GM12878 (cell line): Measurements from ENCODE around the gene MBD6. TPM values are rescaled to one million over a fixed set of nuclear protein-coding genes. Genes with fewer than 3 reads are reported as not detected.

Experiments used
- ATAC-seq: fragments of 200-7000 bp; cut with Tn5 transposase; 3 replicates; pipeline ENCODE4 v1.9.1; 2020; ENCODE audit warnings: mild to moderate bottlenecking, moderate library complexity
- BruUV-seq: library from RNA; stranded (reverse); fragments of 400-500 nt; replicated peaks from 2 replicates; lab custom pipeline; 2021; lab: Mats Ljungman, UMichigan
- CTCF ChIA-PET: fragments of 300-600 bp; sonication (Branson Sonifier 250); formaldehyde crosslinking; extraction: SDS; loops from one replicate; lab custom pipeline; 2021; ENCODE audit warnings: inconsistent platforms; lab: Yijun Ruan, JAX
- POLR2A ChIA-PET: fragments of 350-600 bp; formaldehyde crosslinking; extraction: SDS; loops from one replicate; lab custom pipeline; 2021; ENCODE audit warnings: inconsistent platforms; lab: Charles Lee
- RAD21 ChIA-PET: fragments of 300-600 bp; sonication (Branson Sonifier 250); formaldehyde crosslinking; loops from one replicate; lab custom pipeline; 2023; ENCODE audit warnings: antibody characterized with exemption; ENCODE audit not compliant: unreplicated experiment; lab: Charles Lee
- SMC1A ChIA-PET: fragments of 300-600 bp; sonication (Branson Sonifier 250); formaldehyde crosslinking; loops from one replicate; lab custom pipeline; 2023; ENCODE audit not compliant: unreplicated experiment, uncharacterized antibody; lab: Charles Lee
- DNase-seq: peaks from one replicate; pipeline ENCODE4 v3.0.0-alpha.2; 2011; ENCODE audit warnings: low read depth, low spot score
- FAIRE-seq: peaks from 3 replicates; lab custom pipeline; 2011; peaks lifted over from hg19 to GRCh38; lab: Jason Lieb, UNC
- H2AFZ ChIP-seq: 2 replicates; pipeline ENCODE4 v1.6.0; 2011; ENCODE audit warnings: low read depth, low read length, control low read depth; ENCODE audit not compliant: control insufficient read depth
- H3K27ac ChIP-seq: 2 replicates; pipeline ENCODE4 v1.5.1; 2011; ENCODE audit warnings: control low read depth; ENCODE audit not compliant: control insufficient read depth, insufficient read depth
- H3K27me3 ChIP-seq, 2 experiments: replicated peaks in 1 of 2; 2 replicates each; pipeline versions ENCODE4 v1.6.0 to v1.6.1; 2011; ENCODE audit warnings: low read length in 1 of 2; ENCODE audit not compliant: control insufficient read depth in 2 of 2, insufficient read depth in 2 of 2
- H3K36me3 ChIP-seq, 2 experiments: 2 replicates each; pipeline ENCODE4 v1.5.1; 2011; ENCODE audit warnings: low read length in 1 of 2; ENCODE audit not compliant: control insufficient read depth in 2 of 2, insufficient read depth in 2 of 2
- H3K4me1 ChIP-seq: 2 replicates; pipeline ENCODE4 v1.6.1; 2011; ENCODE audit warnings: mild to moderate bottlenecking, low read length, moderate library complexity, mixed read lengths; ENCODE audit not compliant: control insufficient read depth, insufficient read depth
- H3K4me2 ChIP-seq: 2 replicates; pipeline ENCODE4 v1.6.0; 2011; ENCODE audit warnings: control low read depth; ENCODE audit not compliant: control insufficient read depth, insufficient read depth
- H3K4me3 ChIP-seq: fragments of 200-600 bp; sonication (generic); 2 replicates; pipeline ENCODE4 v1.5.1; 2016
- H3K79me2 ChIP-seq: 2 replicates; pipeline ENCODE4 v1.6.0; 2011; ENCODE audit warnings: low read length; ENCODE audit not compliant: control insufficient read depth, insufficient read depth
- H3K9ac ChIP-seq: 2 replicates; pipeline ENCODE4 v1.8.0; 2011; ENCODE audit warnings: low read length, control low read depth, mixed read lengths; ENCODE audit not compliant: control insufficient read depth, insufficient read depth
- H3K9me3 ChIP-seq: replicated peaks from 3 replicates; pipeline ENCODE4 v1.5.1; 2011; ENCODE audit warnings: mild to moderate bottlenecking, low read length; ENCODE audit not compliant: control insufficient read depth, insufficient read depth
- H4K20me1 ChIP-seq: 2 replicates; pipeline ENCODE4 v1.6.0; 2011; ENCODE audit not compliant: control insufficient read depth, insufficient read depth
- CHD4 ChIP-seq: fragments of 200-600 bp; sonication (generic); IDR thresholded peaks from 2 replicates; pipeline ENCODE4 v1.6.1; 2016; ENCODE audit warnings: mild to moderate bottlenecking
- ELK1 ChIP-seq: IDR thresholded peaks from 2 replicates; pipeline ENCODE4 v1.6.1; 2012; ENCODE audit warnings: low read depth, low read length, improper control_type of control experiment
- MTA2 ChIP-seq: fragments of 450-650 bp; IDR thresholded peaks from 2 replicates; pipeline ENCODE4 v1.6.1; 2016; ENCODE audit warnings: low read depth, mild to moderate bottlenecking, moderate library complexity
- NFYA ChIP-seq: IDR thresholded peaks from 2 replicates; pipeline ENCODE4 v1.6.1; 2011; ENCODE audit warnings: low read depth, mild to moderate bottlenecking, low read length, improper control_type of control experiment, borderline replicate concordance
- NFYB ChIP-seq: IDR thresholded peaks from 2 replicates; pipeline ENCODE4 v1.6.1; 2011; ENCODE audit warnings: low read depth, mild to moderate bottlenecking, low read length, improper control_type of control experiment, moderate library complexity; ENCODE audit not compliant: insufficient read depth
- PAX8 ChIP-seq: fragments of 450-650 bp; IDR thresholded peaks from 2 replicates; pipeline ENCODE4 v1.6.1; 2017; ENCODE audit warnings: mild to moderate bottlenecking, moderate library complexity
- PBX3 ChIP-seq: IDR thresholded peaks from 2 replicates; pipeline ENCODE4 v1.6.1; 2011; ENCODE audit warnings: mild to moderate bottlenecking, low read depth, low read length, moderate library complexity; ENCODE audit not compliant: insufficient replicate concordance
- RBBP5 ChIP-seq: fragments of 200-600 bp; sonication (generic); conservative IDR thresholded peaks from 2 replicates; pipeline ENCODE4 v1.6.1; 2016
- STAT3 ChIP-seq: IDR thresholded peaks from 2 replicates; pipeline ENCODE4 v1.6.1; 2011; ENCODE audit warnings: low read depth, low read length, improper control_type of control experiment
- SUZ12 ChIP-seq: fragments of 200-600 bp; sonication (generic); IDR thresholded peaks from one replicate; pipeline ENCODE4 v1.6.1; 2018; ENCODE audit warnings: antibody characterized with exemption, mild to moderate bottlenecking; ENCODE audit not compliant: unreplicated experiment
- TBL1XR1 ChIP-seq: IDR thresholded peaks from 2 replicates; pipeline ENCODE4 v1.6.1; 2012; ENCODE audit warnings: low read depth, low read length, improper control_type of control experiment
- YY1 ChIP-seq: IDR thresholded peaks from 2 replicates; pipeline ENCODE4 v1.6.1; 2011; ENCODE audit warnings: low read depth, mild to moderate bottlenecking, low read length
- ZNF622 ChIP-seq: fragments of 450-650 bp; IDR thresholded peaks from 2 replicates; pipeline ENCODE4 v1.6.1; 2017; ENCODE audit warnings: mild to moderate bottlenecking, inconsistent platforms
- WGBS: methylation state at CpG from one replicate; pipeline ENCODE4 v1.1.6; 2016; ENCODE audit warnings: low lambda C conversion rate; ENCODE audit not compliant: insufficient replicate concordance, insufficient coverage; ENCODE audit errors: missing lambda C conversion rate; 5-methylcytosine and 5-hydroxymethylcytosine counted together
- in situ Hi-C: fragments of 300-500 bp; cut with MboI; formaldehyde crosslinking; loops from 9 replicates; pipeline ENCODE4 v1.14.3; 2018; ENCODE audit warnings: mixed read lengths
- intact Hi-C: fragments of 100-400 bp; cut with micrococcal nuclease; formaldehyde crosslinking; loops from one replicate; pipeline ENCODE4 v1.14.2; 2022; ENCODE audit not compliant: unreplicated experiment
- polyA plus RNA-seq, 11 experiments: library from polyadenylated mRNA; depleted of rRNA in 4 of 11; unstranded in 6 of 11; stranded (reverse) in 5 of 11; fragments of >200 nt; fragmentation: Nextera tagmentation in 4 of 11; fragmentation: Illumina TruSeq in 1 of 11; extraction: Ambion mirVana in 4 of 11; extraction: Trizol in 1 of 11; gene quantifications; 1 replicate in 1 of 11; 2 replicates in 10 of 11; pipeline versions ENCODE4 v1.2.1 to v1.2.3, GENCODE V29; 2011 to 2016; ENCODE audit warnings: inconsistent platforms in 2 of 11, missing spikeins in 2 of 11, low read depth in 1 of 11
- total RNA-seq, 4 experiments: library from RNA; depleted of rRNA in 3 of 4; stranded (reverse); fragments of >200 nt in 3 of 4; fragmentation: Illumina TruSeq in 1 of 4; extraction: Trizol in 1 of 4; gene quantifications; 2 replicates each; pipeline versions ENCODE4 v1.2.1 to v1.2.3, GENCODE V29; 2013 to 2021

MBD6 gene
- total and polyA plus RNA-seq, 10 of the 15 experiments (the other 5 are each of a cell fraction or from before 2014, with no cell fraction given), result 1.5 to 52.7 (median 6.8) TPM

DNA sequence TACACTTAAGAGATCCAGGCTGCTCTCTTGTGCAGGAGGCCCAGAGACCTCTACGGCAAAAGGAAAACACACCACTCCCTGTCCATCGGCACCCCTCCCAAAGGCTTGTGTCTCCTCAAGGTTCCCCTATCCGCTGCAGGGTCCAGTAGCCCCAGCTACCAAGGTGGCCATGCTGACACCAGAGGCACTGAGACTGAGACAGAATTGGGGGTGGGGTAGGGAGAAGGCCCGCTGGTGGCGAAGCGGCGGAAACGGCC is 2.9 kb upstream of the MBD6 start:
- ChIA-PET RAD21 (interaction anchor here (1.2 to 2.4 kb wide), 2 partner anchors 43 to 67 kb away, joined by 3 to 9 read pairs; no protein-coding TSS in a partner anchor), POLR2A (interaction anchor here (0.6 to 1.6 kb wide), 5 partner anchors 17 to 290 kb away, joined by 3 to 11 read pairs (median 3); partner anchors contain the start of genes ARHGEF25 and SHMT2), CTCF (interaction anchor here (1.2 to 4.0 kb wide), 4 partner anchors 26 to 237 kb away, joined by 3 to 13 read pairs (median 4); no protein-coding TSS in a partner anchor), SMC1A (interaction anchor here (1.1 to 1.6 kb wide), 3 partner anchors 19 to 90 kb away, joined by 3 to 5 read pairs (median 3); no protein-coding TSS in a partner anchor)
- WGBS, result under 1% methylated on average over 8 of the region's 8 CpGs
- Histone ChIP-seq H3K36me3 (peaks cover 18 to 27% of the 10 kb centered on the region in 2 experiments), H4K20me1 (peaks cover 4% of the 10 kb centered on the region; the same call in 1 of the 2 replicates), H3K4me2 (peak overlapping the region; percentile 61), H3K4me3 (peak overlapping the region; percentile 98), H3K9ac (peak overlapping the region; percentile 97), H3K27ac (peak overlapping the region; percentile 96), H3K4me1 (peaks cover 23% of the 10 kb centered on the region), H3K79me2 (peaks cover 46% of the 10 kb centered on the region), H3K27me3 (no peaks in the 10 kb centered on the region), H3K9me3 (no peaks in the 10 kb centered on the region), H2AFZ (no peak overlapping the region)
- 0 out of 2 replicates have a peak, but pooled peaks have one; percentile 2 for TF ChIP-seq YY1
- no peak for TF ChIP-seq CHD4
- BruUV-seq, result no TSS peak
- no peak for FAIRE-seq
- ATAC-seq, result peak; percentile 40
- in situ Hi-C loops (no loop called here), intact Hi-C loops (loop anchor here (5.0 kb wide), 2 partner anchors 42 to 57 kb away; partner anchors contain the start of gene ARHGAP9)
- DNase-seq, result no peak

DNA sequence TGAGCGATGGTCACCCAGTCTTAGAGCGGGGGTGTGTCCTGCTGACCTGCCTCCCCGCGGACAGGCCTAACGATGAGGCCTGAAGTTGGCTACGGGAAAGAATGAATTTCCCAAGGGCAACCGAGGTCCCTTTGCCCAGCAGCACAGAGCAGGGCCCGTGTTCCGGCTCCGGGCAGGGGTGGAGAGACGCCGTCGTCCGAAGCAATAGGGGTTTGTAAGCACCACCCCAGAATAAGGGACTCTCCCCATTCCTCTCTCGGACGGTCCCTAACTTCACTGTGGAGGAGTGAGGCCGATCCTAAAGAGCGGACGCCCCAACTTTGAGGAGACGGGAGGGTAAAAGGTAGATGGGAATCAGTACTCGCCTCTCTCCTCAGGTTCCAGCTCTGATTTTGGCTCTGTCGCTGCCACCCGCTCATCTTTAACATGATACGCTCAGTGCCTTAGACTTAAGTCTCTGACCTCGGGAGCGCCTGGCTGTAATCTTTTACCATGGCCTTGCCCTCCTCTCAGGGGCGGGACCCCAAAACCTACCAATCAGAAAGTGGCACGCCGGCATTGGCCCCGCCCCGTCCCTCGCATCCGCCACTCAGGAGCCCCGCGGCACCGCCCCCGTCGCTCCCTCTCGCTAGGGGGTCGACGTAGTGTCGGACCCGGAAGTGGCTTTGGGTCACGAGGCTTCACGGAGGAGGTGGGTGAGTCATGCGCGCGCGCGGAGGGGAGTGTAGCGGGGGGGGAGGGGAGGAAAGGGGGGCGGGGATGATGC is 2.4 kb upstream of the MBD6 start, which contains the start of gene DDIT3:
Gene DDIT3 (minus strand): TSS at position 462 of the 766 bp plus-strand sequence. CDS start 3,108 bp downstream, outside the sequence.
- ChIA-PET SMC1A (interaction anchor here (0.6 to 1.6 kb wide), 7 partner anchors 19 to 153 kb away, joined by 3 to 8 read pairs (median 3); no protein-coding TSS in a partner anchor), POLR2A (interaction anchor here (0.6 to 1.6 kb wide), 13 partner anchors 31 to 291 kb away, joined by 3 to 11 read pairs (median 4); partner anchors contain the start of genes ARHGAP9, ARHGEF25, PIP4K2C and SHMT2), CTCF (interaction anchor here (1.1 to 4.0 kb wide), 6 partner anchors 10 to 64 kb away, joined by 3 to 13 read pairs (median 5); no protein-coding TSS in a partner anchor), RAD21 (interaction anchor here (1.0 to 2.4 kb wide), 5 partner anchors 40 to 90 kb away, joined by 3 to 9 read pairs (median 5); no protein-coding TSS in a partner anchor)
- H3K4me2 ChIP-seq, result peak within 1 kb of the TSS; percentile 92
- H4K20me1 ChIP-seq, result peaks cover 4% of the 10 kb centered on the region; the same call in 1 of the 2 replicates
- no peaks in the 10 kb centered on the region for H3K27me3 ChIP-seq
- peak within 1 kb of the TSS; percentile 99 for H3K27ac ChIP-seq
- in situ Hi-C loops (no loop called here), intact Hi-C loops (loop anchor here (5.0 kb wide), 2 partner anchors 43 to 58 kb away; partner anchors contain the start of gene ARHGAP9)
- H2AFZ ChIP-seq, result peak within 1 kb of the TSS; percentile 67
- TSS peak; percentile 83 for BruUV-seq
- 1% methylated on average over 31 of the region's 52 CpGs for WGBS
- no peaks in the 10 kb centered on the region for H3K9me3 ChIP-seq
- peak; percentile 97 for FAIRE-seq
- ATAC-seq, result peak; percentile 83
- peak within 1 kb of the TSS; percentile 97 for H3K9ac ChIP-seq
- DNase-seq, result peak; percentile 91
- H3K4me1 ChIP-seq, result peaks cover 29% of the 10 kb centered on the region
- peak within 1 kb of the TSS; percentile 98 for H3K4me3 ChIP-seq
- peaks cover 14 to 22% of the 10 kb centered on the region in 2 experiments for H3K36me3 ChIP-seq
- H3K79me2 ChIP-seq, result peaks cover 50% of the 10 kb centered on the region
- TF ChIP-seq ZNF622 (no peak), STAT3 (no peak), SUZ12 (no peak), MTA2 (no peak), NFYA (no peak), RBBP5 (no peak), PAX8 (no peak; the same call in 1 of the 2 replicates), NFYB (peak; percentile 79), ELK1 (peak; percentile 34; the same call in 1 of the 2 replicates), TBL1XR1 (0 out of 2 replicates have a peak, but pooled peaks have one; percentile 54), PBX3 (peak; percentile 76)
